SH-SY5Y (cell line): Measurements from ENCODE around the gene NRG3.

ENCODE experiments used
- GATA2 ChIP-seq: IDR thresholded peaks from 2 replicates; pipeline ENCODE4 v1.6.1; 2011; ENCODE audit warnings: mild to moderate bottlenecking, low read depth, low read length
- GATA3 ChIP-seq: IDR thresholded peaks from 2 replicates; pipeline ENCODE4 v1.6.1; 2011; ENCODE audit warnings: low read depth, mild to moderate bottlenecking, low read length, moderate library complexity

- TF ChIP-seq GATA2 (no peak), GATA3 (no peak)
Measured at GRCh38 chr10:81872206-81872862, 2.7 kb upstream of the NRG3 start.
